DMS153 treated with DMSO at 0.1 percent for 48 hours (cell line): ENCODE measurements around the gene JAK1.
"Not testable (repeated sequence)": the region's sequence is repeated elsewhere in the genome, so short reads cannot be mapped to it uniquely, and the experiment has no call there.

Source experiments
- DNase-seq: peaks from one replicate; lab custom pipeline; 2025; ENCODE audit not compliant: unreplicated experiment; lab: John Stamatoyannopoulos, UW

The JAK1 gene

DNA sequence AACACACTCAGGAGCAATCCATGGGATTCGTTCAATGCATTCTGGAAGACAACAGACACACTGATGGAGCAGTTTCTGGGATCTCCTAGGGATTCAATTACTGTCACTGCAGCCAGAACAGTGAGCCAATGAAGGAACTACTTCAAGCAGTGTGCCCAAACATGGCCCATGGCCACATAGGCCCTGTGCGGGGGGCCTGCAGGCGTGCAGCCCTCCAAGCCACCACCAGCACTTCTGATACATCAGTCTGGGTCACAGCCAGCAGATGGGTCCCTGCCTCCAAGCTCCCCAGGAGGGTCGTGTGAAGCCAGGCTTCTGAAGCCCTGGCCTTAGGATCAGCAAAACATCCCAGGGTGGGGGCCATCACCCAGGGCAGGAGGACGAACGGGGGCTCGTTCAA lies 122.2 kb downstream of the JAK1 start:
- no peak for DNase-seq

- DNase-seq, result no peak
Observed at GRCh38 chr1:64843675-64844074, 122.7 kb downstream of the JAK1 start.

GRCh38 chr1:64842224-64842623 lies 124.1 kb downstream of the JAK1 start:
- no peak for DNase-seq

DNA sequence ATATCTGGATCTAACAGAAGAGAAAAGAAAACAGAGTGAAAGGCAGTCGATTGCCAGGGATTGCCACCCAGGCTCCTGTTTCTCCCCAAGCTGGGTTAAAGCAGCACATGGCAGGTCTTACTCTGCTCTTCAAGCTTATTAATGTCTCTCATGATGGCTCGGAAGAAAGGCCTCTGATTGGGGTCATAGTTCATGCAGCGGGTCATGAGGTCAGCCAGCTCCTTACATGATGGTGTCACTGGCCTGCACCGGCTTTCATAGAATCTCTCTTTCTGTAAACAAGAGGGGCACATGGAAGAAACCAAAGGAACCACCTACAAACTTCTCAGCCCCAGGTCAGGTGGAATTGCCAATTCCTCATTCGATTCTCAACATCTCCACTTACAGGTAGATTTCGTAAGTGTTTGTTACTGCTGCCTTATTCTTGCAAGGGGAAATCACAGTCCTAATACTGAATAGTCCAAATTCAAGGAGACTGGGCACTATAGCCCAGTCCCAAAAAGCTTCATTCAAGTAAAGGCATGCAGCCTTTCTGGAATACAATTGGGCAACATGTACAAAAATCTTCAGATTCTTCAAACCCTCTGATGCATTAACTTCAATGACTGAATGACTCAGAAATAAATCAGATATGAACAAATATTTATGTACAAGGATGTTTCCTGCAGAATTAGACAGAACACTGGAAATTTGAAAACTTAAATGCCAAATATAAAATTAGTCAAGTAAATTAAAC lies 124.9 kb downstream of the JAK1 start:
- no peak for DNase-seq

DNA sequence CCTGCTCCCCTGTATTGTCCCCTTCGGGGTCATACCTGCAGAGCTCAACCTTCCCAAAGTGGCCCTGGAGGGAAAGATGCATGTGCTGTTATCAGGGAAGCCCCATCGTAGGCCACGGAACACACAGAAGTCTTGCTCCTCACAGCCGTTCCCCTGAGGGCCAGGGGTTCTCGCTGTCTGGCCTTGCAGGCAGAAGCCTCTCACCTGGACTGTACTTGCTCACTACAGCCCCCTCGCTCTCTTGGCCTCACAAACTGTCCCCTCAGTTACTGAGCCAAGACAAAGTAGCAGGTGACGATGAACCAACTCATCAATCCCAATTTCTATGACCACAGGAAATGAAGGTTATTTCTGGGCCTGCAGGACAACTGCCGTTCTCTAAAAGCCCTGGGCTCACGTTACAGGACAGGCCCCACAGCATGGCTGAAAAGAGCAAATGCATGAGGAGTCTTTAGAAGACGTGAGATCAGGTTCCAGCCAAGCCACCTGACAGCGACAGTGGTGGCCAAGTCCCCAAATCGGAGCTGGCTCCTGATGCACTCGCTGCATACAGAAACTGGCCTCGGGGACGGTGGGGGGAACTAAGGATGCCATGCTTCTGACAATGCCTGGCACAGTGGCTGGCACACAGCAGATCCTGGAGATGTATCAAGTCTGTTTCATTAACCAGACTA lies 126.5 kb downstream of the JAK1 start:
- no peak for DNase-seq

DNA sequence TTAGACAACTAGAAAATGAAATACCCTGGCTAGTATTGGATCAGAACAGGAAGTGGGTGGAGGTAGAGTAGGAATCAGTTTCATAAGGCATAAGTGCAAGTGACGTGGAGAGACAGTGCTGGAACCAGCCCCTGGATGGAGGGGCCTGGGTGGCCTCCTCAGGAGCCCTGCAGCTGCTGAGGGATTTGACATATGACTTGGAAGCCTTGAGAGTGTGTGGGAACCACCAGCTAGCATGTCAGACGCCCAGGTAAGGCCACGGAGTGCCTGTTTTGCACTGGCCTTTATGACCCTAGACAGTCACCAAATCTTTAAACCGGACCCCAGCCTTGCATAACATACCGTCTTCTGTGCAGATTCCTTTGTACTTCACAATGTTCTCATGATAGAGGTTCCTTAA lies 127.1 kb downstream of the JAK1 start:
- DNase-seq, result no peak

DNA sequence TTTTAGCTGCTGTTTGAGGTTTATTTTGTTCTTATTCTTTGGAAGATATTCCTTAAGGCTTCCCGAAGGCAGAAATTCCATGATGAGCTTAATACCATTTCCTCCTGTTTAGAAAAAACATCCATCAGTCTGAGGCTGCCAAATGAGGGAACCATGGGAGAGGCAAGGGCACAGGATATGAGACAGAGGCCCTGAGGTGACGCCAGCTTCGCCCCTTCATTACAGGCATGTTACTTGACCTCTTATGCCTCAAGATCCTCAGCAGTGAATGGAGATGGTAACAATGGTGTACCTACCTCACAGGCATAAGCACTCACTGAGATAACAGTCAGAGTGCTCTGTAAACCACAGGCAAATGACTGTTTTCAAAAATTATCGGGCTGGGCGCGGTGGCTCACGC lies 127.9 kb downstream of the JAK1 start:
- no peak for DNase-seq

DNA sequence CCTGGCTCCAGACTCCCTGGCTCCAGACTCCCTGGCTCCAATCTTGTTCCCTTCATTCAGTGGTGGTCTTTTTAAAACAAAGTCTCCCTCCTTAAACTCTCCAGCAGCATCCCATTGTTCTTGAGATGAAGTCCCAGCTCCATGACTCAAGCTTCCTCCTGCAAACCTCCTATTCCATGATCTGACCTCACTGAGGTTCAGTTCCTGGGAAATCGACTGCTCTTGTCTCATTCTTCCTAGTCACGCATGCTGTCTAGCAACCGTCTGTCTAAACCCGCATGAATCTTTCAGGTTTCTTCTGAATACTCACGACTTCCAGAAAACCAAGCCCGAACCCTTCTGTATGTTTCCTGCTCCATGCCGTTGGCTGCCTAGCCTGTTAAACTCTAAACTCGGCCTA lies 129.5 kb downstream of the JAK1 start:
- DNase-seq, result no peak

- DNase-seq, result no peak
Observed at GRCh38 chr1:64834734-64835133, 131.6 kb downstream of the JAK1 start.

DNA sequence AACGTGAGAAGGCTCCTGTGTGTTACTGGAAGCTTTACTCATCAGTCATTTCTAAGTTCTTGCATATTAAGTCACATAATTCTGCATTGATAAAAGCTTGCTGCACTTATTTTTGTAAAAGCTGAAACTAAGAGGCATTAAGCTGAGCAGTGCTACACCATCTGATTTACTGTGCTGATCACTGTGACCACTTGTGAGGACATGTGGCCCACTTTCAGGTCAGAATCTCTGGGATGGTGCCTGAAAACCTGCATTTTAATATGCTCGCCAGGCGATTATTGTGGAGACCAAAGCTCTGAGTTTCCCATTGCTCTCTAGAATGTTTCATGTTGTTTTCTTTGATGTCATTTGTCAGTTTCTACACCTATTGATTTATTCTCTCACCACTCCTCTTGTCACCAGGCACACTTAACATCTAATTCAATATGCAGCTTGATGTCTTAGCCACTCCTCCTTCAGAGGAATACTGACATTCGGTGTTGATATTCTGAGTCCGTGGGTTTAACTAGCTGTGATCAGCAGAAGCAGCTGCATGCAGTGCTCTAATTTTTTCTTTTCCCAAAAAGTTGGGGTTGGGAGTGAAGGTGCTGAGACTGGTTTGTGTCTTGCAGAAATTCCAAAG lies 136.2 kb downstream of the JAK1 start:
- no peak for DNase-seq

DNA sequence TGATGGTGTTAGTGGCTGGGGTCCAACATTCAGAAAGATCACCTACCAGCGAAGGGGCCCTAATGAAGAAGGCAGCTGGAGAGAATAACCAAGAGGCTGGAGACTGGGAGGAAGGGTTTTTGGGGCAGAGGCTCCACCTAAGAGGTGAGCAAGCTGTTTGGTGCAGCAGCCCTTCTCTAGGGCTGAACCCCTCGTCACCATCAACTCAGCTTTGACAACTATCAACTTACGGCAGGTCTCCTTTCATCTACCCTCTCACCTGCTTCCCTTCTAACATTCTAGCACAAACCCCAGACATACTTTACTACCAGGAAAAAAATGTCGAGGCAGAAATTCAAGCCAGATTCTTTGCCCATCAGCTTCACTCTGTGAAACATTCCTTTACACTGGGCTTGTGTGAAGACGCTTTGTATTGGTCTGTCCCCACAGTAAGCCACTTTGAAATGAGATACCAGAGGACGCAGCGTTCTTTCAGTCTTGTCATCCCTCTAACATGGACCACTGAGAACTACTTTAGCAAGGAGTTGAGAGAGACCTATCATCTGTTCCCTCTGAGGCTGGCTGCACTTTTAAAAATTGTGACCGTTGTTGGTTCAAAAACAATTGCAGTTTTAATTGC lies 136.8 kb downstream of the JAK1 start:
- DNase-seq, result no peak

- no peak for DNase-seq
Observed at GRCh38 chr1:64828829-64829228, 137.5 kb downstream of the JAK1 start.

GRCh38 chr1:64826991-64827390 lies 139.4 kb downstream of the JAK1 start:
- no peak for DNase-seq

DNA sequence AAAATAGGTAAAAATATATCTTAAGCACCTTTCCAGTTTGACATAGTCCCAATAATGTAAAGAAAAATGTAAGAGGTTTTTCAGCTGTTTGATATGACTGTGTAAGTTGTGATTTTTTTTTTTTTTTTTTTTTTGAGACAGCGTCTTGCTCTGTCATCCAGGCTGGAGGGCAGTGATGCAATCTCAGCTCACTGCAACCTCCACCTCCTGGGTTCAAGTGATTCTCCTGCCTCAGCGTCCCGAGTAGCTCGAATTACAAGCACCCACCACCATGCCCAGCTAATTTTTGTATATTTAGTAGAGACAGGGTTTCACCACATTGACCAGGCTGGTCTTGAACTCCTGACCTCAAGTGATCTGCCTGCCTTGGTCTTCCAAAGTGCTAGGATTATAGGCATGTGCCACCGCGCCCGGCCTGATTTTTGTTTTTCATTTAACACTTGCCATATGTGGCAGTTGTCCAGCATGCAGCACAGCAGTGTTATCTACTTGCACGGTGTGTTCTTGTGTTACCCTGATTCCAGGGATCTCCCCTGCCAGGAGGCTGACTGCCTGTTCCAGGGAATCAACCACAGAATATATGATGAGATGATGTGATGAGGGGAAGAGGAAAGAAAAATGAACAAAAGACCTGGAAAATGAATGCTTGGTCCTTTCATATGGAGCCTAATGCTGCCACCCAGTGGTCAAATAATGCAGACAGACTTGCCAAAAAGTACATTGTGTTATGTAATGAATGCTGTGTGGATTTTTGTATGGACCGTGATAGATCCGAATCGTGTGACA lies 142.5 kb downstream of the JAK1 start:
- DNase-seq, result peak; percentile 68

- no peak for DNase-seq
Observed at GRCh38 chr1:64822621-64823020, 143.7 kb downstream of the JAK1 start.

GRCh38 chr1:64820572-64820971 lies 145.8 kb downstream of the JAK1 start:
- DNase-seq, result not testable (repeated sequence)

DNA sequence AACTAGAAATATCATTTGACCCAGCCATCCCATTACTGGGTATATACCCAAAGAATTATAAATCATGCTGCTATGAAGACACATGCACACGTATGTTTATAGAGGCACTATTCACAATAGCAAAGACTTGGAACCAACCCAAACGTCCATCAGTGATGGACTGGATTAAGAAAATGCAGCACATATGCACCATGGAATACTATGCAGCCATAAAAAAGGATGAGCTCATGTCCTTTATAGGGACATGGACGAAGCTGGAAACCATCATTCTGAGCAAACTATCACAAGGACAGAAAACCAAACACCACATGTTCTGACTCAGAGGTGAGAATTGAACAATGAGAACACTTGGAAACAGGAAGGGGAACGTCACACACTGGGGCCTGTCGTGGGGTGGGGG lies 149.0 kb downstream of the JAK1 start:
- DNase-seq, result not testable (repeated sequence)

DNA sequence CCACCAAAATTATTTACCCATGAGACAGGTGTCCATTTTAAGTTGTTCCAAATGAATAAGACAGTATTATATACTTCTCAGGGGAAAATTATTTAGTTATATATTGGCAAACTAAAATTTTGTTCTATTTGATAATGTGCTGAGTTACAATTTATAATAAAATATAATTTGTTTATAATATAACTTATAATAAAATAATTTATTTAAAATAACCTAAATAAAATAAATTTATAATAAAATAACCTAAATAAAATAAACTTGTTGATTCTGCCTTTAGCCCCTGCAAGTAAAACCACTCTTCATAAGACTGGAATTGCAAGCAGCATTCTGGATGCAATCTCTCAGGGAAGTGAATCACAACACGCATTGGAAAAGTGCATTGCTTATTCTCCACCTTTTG lies 151.9 kb downstream of the JAK1 start:
- DNase-seq, result no peak

DNA sequence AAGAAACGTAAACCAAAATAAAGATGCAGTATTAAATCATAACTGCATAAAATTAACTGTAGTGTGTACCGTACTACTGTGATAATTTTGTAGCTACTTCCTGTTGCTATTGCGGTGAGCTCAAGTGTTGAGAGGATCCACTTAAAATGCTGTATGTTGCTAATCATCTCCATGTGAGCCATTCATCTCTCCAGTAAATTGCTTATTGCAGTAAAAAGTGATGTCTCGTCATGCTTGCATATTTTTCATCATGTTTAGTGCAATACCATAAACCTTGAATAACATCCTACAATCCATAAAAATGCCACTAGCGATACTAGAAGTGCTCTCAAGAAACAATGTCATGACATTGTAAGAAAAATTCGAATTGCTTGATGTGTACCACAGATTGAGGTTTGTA lies 155.2 kb downstream of the JAK1 start:
- DNase-seq, result peak; percentile 39

GRCh38 chr1:64810001-64810400 lies 156.3 kb downstream of the JAK1 start:
- DNase-seq, result no peak

DNA sequence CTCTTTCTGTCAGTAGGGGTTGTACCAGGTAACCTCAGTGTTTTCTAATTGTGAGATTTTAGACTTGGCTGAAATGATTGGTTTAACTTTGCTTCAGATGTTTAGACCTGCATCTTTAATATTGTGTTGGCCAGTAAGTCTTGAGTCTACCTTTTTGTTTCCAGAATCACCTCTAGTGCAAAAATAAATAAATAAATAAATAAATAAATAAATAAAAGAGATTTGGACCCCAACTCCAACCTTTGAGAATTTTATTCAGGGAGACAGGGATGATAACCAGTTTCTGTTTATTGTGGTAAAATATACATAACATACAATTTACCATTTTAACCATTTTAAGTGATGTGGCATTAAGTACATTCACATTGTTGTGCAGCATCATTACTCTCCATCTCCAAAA lies 157.0 kb downstream of the JAK1 start:
- no peak for DNase-seq
